Ovary (tissue), 3 donors: ENCODE results near the gene LGR5.

ENCODE experiments used
- POLR2A ChIP-seq: fragments of 450-650 bp; IDR thresholded peaks from one replicate; pipeline ENCODE4 v1.6.1; 2017; ENCODE audit warnings: antibody characterized with exemption, mild to moderate bottlenecking, moderate library complexity
- TF ChIP-seq, protein P1 (sequence below), 3 donors: fragments of 450-650 bp in 2 of 3; fragments of 200-600 bp in 1 of 3; IDR thresholded peaks; one replicate each; pipeline versions ENCODE4 v1.5.1 to v1.8.0; 2016 to 2022; ENCODE audit warnings: antibody characterized with exemption in 3 of 3, mild to moderate bottlenecking in 1 of 3
- donor health status: DM: no; HTN: no; CAD: no.

GRCh38 chr12:71407732-71408131, 31.9 kb upstream of the LGR5 start:
- TF ChIP-seq, protein P1, sequence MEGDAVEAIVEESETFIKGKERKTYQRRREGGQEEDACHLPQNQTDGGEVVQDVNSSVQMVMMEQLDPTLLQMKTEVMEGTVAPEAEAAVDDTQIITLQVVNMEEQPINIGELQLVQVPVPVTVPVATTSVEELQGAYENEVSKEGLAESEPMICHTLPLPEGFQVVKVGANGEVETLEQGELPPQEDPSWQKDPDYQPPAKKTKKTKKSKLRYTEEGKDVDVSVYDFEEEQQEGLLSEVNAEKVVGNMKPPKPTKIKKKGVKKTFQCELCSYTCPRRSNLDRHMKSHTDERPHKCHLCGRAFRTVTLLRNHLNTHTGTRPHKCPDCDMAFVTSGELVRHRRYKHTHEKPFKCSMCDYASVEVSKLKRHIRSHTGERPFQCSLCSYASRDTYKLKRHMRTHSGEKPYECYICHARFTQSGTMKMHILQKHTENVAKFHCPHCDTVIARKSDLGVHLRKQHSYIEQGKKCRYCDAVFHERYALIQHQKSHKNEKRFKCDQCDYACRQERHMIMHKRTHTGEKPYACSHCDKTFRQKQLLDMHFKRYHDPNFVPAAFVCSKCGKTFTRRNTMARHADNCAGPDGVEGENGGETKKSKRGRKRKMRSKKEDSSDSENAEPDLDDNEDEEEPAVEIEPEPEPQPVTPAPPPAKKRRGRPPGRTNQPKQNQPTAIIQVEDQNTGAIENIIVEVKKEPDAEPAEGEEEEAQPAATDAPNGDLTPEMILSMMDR (IDR thresholded peaks at IDR 0.05), result no peak
- TF ChIP-seq POLR2A, result no peak
